Neural progenitor cell (in vitro differentiated cells): Measurements from ENCODE around the gene GOT1.

Experiments used
- CTCF ChIP-seq: fragments of 200-600 bp; sonication (generic); IDR thresholded peaks from 2 replicates; pipeline ENCODE4 v1.5.1; 2017; ENCODE audit warnings: antibody characterized with exemption, mild to moderate bottlenecking
- EZH2 ChIP-seq: fragments of 200-600 bp; sonication (generic); IDR thresholded peaks from 2 replicates; pipeline ENCODE4 v1.6.1; 2017; ENCODE audit warnings: antibody characterized with exemption, mild to moderate bottlenecking, moderate library complexity
- EZH2phosphoT487 ChIP-seq: fragments of 200-600 bp; sonication (generic); IDR thresholded peaks from 2 replicates; pipeline ENCODE4 v1.6.1; 2017; ENCODE audit warnings: antibody characterized with exemption

- no peak for TF ChIP-seq CTCF
- no peak for TF ChIP-seq EZH2
- TF ChIP-seq EZH2phosphoT487, result no peak
Measured at GRCh38 chr10:99457813-99458212, 27.4 kb upstream of the GOT1 start.
